DOHH2 (cell line): ENCODE data around the gene SEMA4D.

Experiments
- H3F3A ChIP-seq: fragments of 200-600 bp; sonication (generic), shearing (Covaris generic); 2 replicates; pipeline ENCODE4 v1.6.0; 2016; ENCODE audit warnings: antibody characterized with exemption, mild to moderate bottlenecking; ENCODE audit not compliant: control insufficient read depth, insufficient read depth
- H3K27ac ChIP-seq: fragments of 200-600 bp; sonication (generic); 2 replicates; pipeline ENCODE4 v1.5.1; 2014; ENCODE audit warnings: low read depth, mild to moderate bottlenecking, low read length, moderate library complexity
- H3K27me3 ChIP-seq: fragments of 200-600 bp; sonication (generic); 2 replicates; pipeline ENCODE4 v1.6.1; 2014; ENCODE audit warnings: mild to moderate bottlenecking, low read length, mixed read lengths; ENCODE audit not compliant: control insufficient read depth
- H3K36me3 ChIP-seq: fragments of 200-600 bp; sonication (generic); 2 replicates; pipeline ENCODE4 v1.6.1; 2014; ENCODE audit warnings: mild to moderate bottlenecking, low read length, moderate library complexity, mixed read lengths; ENCODE audit not compliant: control insufficient read depth
- H3K4me1 ChIP-seq: fragments of 200-600 bp; sonication (generic); 2 replicates; pipeline ENCODE4 v1.6.1; 2014; ENCODE audit warnings: mild to moderate bottlenecking, low read length, mixed read lengths; ENCODE audit not compliant: control insufficient read depth
- H3K4me2 ChIP-seq: fragments of 200-600 bp; sonication (generic); 2 replicates; pipeline ENCODE4 v1.6.0; 2014; ENCODE audit warnings: mild to moderate bottlenecking, low read length, moderate library complexity
- H3K4me3 ChIP-seq: fragments of 200-600 bp; sonication (generic); 2 replicates; pipeline ENCODE4 v1.5.1; 2014; ENCODE audit warnings: mild to moderate bottlenecking, low read length, mixed read lengths
- H3K79me2 ChIP-seq: fragments of 200-600 bp; sonication (generic); 2 replicates; pipeline ENCODE4 v1.6.1; 2014; ENCODE audit warnings: mild to moderate bottlenecking, low read length, mixed read lengths; ENCODE audit not compliant: control insufficient read depth
- H3K9me2 ChIP-seq: fragments of 200-600 bp; sonication (generic); replicated peaks from 2 replicates; pipeline ENCODE4 v1.6.1; 2014; ENCODE audit warnings: mild to moderate bottlenecking, low read length, mixed read lengths; ENCODE audit not compliant: control insufficient read depth
- H3K9me3 ChIP-seq: fragments of 200-600 bp; sonication (generic); 2 replicates; pipeline ENCODE4 v1.6.1; 2014; ENCODE audit warnings: antibody characterized with exemption, low read length, mixed read lengths; ENCODE audit not compliant: control insufficient read depth, insufficient read depth
- H4K20me1 ChIP-seq: fragments of 200-600 bp; sonication (generic); 2 replicates; pipeline ENCODE4 v1.6.0; 2014; ENCODE audit warnings: low read depth, mild to moderate bottlenecking, antibody characterized with exemption, low read length, moderate library complexity; ENCODE audit not compliant: control insufficient read depth, insufficient read depth
- CTCF ChIP-seq: fragments of 200-600 bp; sonication (generic); IDR thresholded peaks from one replicate; pipeline ENCODE4 v1.5.1; 2014; ENCODE audit warnings: antibody characterized with exemption, mild to moderate bottlenecking, low read depth, low read length; ENCODE audit not compliant: poor library complexity, severe bottlenecking
- EZH2phosphoT487 ChIP-seq: fragments of 200-600 bp; sonication (generic); IDR thresholded peaks from 2 replicates; pipeline ENCODE4 v1.6.1; 2017; ENCODE audit warnings: borderline replicate concordance, mild to moderate bottlenecking, antibody characterized with exemption, low read length, moderate library complexity, mixed read lengths

The SEMA4D gene

GRCh38 chr9:89532478-89532877 is 34.6 kb upstream of the SEMA4D start:
- Histone ChIP-seq H3K79me2 (no peaks in the 10 kb centered on the region), H3F3A (no peaks in the 10 kb centered on the region), H3K9me2 (no peaks in the 10 kb centered on the region), H3K27ac (no peak overlapping the region), H3K4me3 (no peak overlapping the region), H3K9me3 (no peaks in the 10 kb centered on the region), H4K20me1 (no peaks in the 10 kb centered on the region), H3K27me3 (peaks cover 10% of the 10 kb centered on the region; the same call in 1 of the 2 replicates), H3K4me2 (no peak overlapping the region), H3K4me1 (no peaks in the 10 kb centered on the region), H3K36me3 (no peaks in the 10 kb centered on the region)
- TF ChIP-seq EZH2phosphoT487 (no peak), CTCF (no peak)

GRCh38 chr9:89531766-89532165 is 33.9 kb upstream of the SEMA4D start:
- H3K4me3 ChIP-seq = no peak overlapping the region
- H3K4me1 ChIP-seq = peaks cover 5% of the 10 kb centered on the region
- H3K9me2 ChIP-seq = no peaks in the 10 kb centered on the region
- no peak overlapping the region for H3K27ac ChIP-seq
- H3K9me3 ChIP-seq = no peaks in the 10 kb centered on the region
- TF ChIP-seq CTCF (no peak), EZH2phosphoT487 (no peak)
- no peaks in the 10 kb centered on the region for H3K79me2 ChIP-seq
- no peaks in the 10 kb centered on the region for H3K36me3 ChIP-seq
- no peaks in the 10 kb centered on the region for H4K20me1 ChIP-seq
- H3K4me2 ChIP-seq = no peak overlapping the region
- H3K27me3 ChIP-seq = peaks cover 12% of the 10 kb centered on the region; the same call in 1 of the 2 replicates
- no peaks in the 10 kb centered on the region for H3F3A ChIP-seq

GRCh38 chr9:89530726-89531125 is 32.8 kb upstream of the SEMA4D start:
- Histone ChIP-seq H3K9me3 (no peaks in the 10 kb centered on the region), H3K4me3 (no peak overlapping the region), H3K4me2 (no peak overlapping the region), H3K4me1 (peaks cover 7% of the 10 kb centered on the region), H3K79me2 (no peaks in the 10 kb centered on the region), H3F3A (no peaks in the 10 kb centered on the region), H3K27ac (no peak overlapping the region), H3K9me2 (no peaks in the 10 kb centered on the region), H3K36me3 (no peaks in the 10 kb centered on the region), H3K27me3 (peaks cover 13% of the 10 kb centered on the region; the same call in 1 of the 2 replicates), H4K20me1 (no peaks in the 10 kb centered on the region)
- TF ChIP-seq EZH2phosphoT487 (no peak), CTCF (no peak)
